Stimulated activated effector memory CD8-positive, alpha-beta T cell treated with anti-CD3 and anti-CD28 coated beads, Interleukin-12 subunit alpha, Interleukin-12 subunit beta, amount 100 ng/mL, for 72 hours (primary cell): ENCODE measurements around the gene TRAPPC11.

Experiments
- ATAC-seq: fragments of 150-1000 bp; cut with Tn5 transposase; 2 replicates; pipeline ENCODE4 v1.10.0; 2021
- DNase-seq, 2 donors: peaks; one replicate each; pipeline ENCODE4 v3.0.0; 2021 to 2022; ENCODE audit warnings: low spot score in 2 of 2
- H3K27ac Mint-ChIP-seq: one replicate; pipeline ENCODE4 v1.8.0; 2022; ENCODE audit warnings: mild to moderate bottlenecking, mixed read lengths
- H3K36me3 Mint-ChIP-seq: one replicate; pipeline ENCODE4 v1.8.0; 2022; ENCODE audit warnings: mild to moderate bottlenecking, mixed read lengths
- H3K4me1 Mint-ChIP-seq: one replicate; pipeline ENCODE4 v1.8.0; 2022; ENCODE audit warnings: mixed read lengths
- H3K4me3 Mint-ChIP-seq: one replicate; pipeline ENCODE4 v1.8.0; 2022; ENCODE audit warnings: mild to moderate bottlenecking, mixed read lengths
- H3K9me3 Mint-ChIP-seq: one replicate; pipeline ENCODE4 v1.8.0; 2022; ENCODE audit warnings: mixed read lengths

Gene TRAPPC11

DNA sequence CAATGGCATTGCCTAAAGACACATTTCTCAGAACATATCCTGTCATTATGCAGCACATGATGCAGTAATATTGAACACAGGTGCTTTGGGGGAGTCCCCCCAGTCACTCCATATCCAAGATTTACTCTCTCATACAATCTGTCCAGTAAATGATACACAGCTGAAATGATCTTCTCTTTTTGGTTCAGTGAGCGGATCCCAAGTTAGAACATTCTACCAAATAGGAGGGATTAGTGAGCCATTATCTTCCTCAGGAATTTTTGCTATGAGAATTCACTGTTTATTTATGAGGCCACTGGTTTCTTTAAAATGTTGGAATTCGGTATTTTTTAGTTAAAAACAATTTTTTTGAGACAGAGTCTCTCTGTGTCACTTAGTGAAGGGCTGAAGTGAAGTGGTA, 96.5 kb downstream of the TRAPPC11 start:
- ATAC-seq (no peak), DNase-seq (no peak)
- no peaks in the 10 kb centered on the region for H3K4me1 Mint-ChIP-seq
- no peaks in the 10 kb centered on the region for H3K36me3 Mint-ChIP-seq
- no peak overlapping the region for H3K4me3 Mint-ChIP-seq
- no peaks in the 10 kb centered on the region for H3K9me3 Mint-ChIP-seq
- no peak overlapping the region for H3K27ac Mint-ChIP-seq

- Mint-ChIP-seq H3K9me3 (no peaks in the 10 kb centered on the region), H3K4me1 (no peaks in the 10 kb centered on the region), H3K4me3 (no peak overlapping the region), H3K27ac (no peak overlapping the region), H3K36me3 (no peaks in the 10 kb centered on the region)
- DNase-seq (no peak), ATAC-seq (no peak)
These were observed 98.0 kb downstream of the TRAPPC11 start for GRCh38 chr4:183757060-183757459.

GRCh38 chr4:183758061-183758757, 99.1 kb downstream of the TRAPPC11 start:
- no peak for DNase-seq
- Mint-ChIP-seq H3K36me3 (no peaks in the 10 kb centered on the region), H3K4me1 (no peaks in the 10 kb centered on the region), H3K4me3 (no peak overlapping the region), H3K9me3 (no peaks in the 10 kb centered on the region), H3K27ac (no peak overlapping the region)
- no peak for ATAC-seq

DNA sequence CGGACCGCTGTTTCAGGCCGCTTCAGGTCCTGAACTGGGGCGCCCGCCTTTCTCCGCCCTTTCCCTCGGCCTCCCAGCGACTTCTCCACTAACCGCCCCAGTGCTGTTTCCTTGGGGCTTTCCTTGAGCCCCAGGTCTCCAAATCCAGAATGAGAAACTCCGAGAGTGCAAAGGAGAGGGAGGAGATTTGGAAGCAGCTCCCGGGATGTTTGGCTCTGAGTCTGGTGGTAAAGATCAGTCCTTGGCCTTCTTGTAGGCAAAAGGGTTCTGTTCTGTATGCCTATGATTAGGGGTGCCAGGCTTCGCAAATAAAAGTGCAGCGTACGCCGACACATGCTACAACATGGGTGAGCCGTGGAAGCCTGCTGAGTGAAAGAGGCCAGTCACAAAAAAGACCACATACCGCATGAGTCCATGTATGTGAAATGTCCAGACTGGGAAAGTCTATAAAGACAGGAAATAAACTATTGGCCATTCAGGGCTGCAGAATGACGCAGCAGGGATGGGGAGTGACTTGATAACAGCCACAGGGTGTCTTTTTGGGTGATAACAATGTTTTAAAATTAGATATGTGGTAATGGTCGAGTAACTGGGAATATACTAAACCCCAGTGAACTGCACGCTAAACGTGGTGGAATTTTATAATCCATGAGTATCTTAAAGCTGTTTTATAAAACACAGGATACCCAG, 99.8 kb downstream of the TRAPPC11 start:
- H3K27ac Mint-ChIP-seq: no peak overlapping the region
- H3K4me3 Mint-ChIP-seq: no peak overlapping the region
- ATAC-seq (no peak), DNase-seq (no peak)
- no peaks in the 10 kb centered on the region for H3K4me1 Mint-ChIP-seq
- no peaks in the 10 kb centered on the region for H3K36me3 Mint-ChIP-seq
- no peaks in the 10 kb centered on the region for H3K9me3 Mint-ChIP-seq

DNA sequence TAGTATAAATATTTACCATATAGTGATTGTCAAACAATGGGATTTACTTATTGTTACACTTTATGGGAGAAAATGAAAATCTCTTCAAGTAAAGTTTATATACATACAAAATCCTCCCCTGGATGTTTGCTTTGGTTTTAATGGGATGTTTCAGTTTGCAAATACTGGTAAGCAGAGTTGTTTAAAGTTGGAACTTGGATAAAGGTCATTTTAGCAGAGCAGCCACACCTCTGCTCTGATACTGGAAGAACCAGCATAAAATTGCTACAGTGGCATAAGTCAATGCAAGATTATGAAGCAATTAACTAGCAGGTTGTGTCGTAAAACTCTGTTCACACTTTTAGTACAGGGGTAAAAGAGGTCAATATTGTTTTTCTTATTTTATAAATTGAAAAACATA, 101.2 kb downstream of the TRAPPC11 start:
- no peak for ATAC-seq

More for the DNA sequence above, 101.2 kb downstream of the TRAPPC11 start:
- DNase-seq: no peak
- Mint-ChIP-seq H3K9me3 (no peaks in the 10 kb centered on the region), H3K4me3 (no peak overlapping the region), H3K36me3 (no peaks in the 10 kb centered on the region), H3K4me1 (no peaks in the 10 kb centered on the region), H3K27ac (no peak overlapping the region)
